ENCODE results near the gene TREM1.

- TF ChIP-seq, protein P1, sequence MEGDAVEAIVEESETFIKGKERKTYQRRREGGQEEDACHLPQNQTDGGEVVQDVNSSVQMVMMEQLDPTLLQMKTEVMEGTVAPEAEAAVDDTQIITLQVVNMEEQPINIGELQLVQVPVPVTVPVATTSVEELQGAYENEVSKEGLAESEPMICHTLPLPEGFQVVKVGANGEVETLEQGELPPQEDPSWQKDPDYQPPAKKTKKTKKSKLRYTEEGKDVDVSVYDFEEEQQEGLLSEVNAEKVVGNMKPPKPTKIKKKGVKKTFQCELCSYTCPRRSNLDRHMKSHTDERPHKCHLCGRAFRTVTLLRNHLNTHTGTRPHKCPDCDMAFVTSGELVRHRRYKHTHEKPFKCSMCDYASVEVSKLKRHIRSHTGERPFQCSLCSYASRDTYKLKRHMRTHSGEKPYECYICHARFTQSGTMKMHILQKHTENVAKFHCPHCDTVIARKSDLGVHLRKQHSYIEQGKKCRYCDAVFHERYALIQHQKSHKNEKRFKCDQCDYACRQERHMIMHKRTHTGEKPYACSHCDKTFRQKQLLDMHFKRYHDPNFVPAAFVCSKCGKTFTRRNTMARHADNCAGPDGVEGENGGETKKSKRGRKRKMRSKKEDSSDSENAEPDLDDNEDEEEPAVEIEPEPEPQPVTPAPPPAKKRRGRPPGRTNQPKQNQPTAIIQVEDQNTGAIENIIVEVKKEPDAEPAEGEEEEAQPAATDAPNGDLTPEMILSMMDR (conservative IDR thresholded peaks at IDR 0.05; ENCODE audit: low read length), result no peak
- no peak for TF ChIP-seq EZH2phosphoT487 (IDR thresholded peaks at IDR 0.05; ENCODE audit: borderline replicate concordance)
Measured at GRCh38 chr6:41255638-41256246, 30.7 kb downstream of the TREM1 start.

All from Loucy (cell line).